ENCODE results near the gene TAS1R2. TPM values are rescaled to one million over a fixed set of nuclear protein-coding genes. Genes with fewer than 3 reads are reported as not detected.

Gene TAS1R2
- total RNA-seq, 2 donors from 2014 or later, result not detected

DNA sequence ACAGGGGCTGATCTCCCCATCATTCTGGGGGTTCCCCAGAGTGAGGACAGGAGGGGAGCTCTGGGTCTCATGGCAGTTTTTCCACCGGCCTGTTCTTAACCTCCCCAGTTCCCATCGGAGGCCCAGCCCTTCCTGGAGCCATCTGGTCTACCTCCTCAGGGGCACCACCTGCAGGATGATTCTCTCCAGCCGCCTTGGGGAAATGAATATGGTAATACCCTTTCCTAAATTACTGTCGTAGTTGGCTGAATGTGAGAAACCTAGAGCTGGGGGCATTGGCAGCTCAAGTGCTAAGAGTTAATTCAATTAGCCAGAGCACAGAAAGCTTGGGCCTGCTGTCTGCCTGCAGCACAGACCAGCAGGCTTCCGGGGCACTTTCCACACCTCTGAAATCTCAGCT lies 64.9 kb downstream of the TAS1R2 start:
- Mint-ChIP-seq H3K4me1 (peaks cover 23% of the 10 kb centered on the region), H3K27ac (peak overlapping the region; percentile 5), H3K27me3 (ENCODE audit: insufficient read depth) (peaks cover 27% of the 10 kb centered on the region), H3K4me3 (no peak overlapping the region), H3K36me3 (ENCODE audit: low read depth) (no peaks in the 10 kb centered on the region), H3K9me3 (peaks cover 11% of the 10 kb centered on the region)
- Histone ChIP-seq H3K27me3 (ENCODE audit: control insufficient read depth, insufficient read depth, low read length, poor library complexity, severe bottlenecking) (no peaks in the 10 kb centered on the region), H3K9me3 (ENCODE audit: control insufficient read depth, low read length) (no peaks in the 10 kb centered on the region), H3K27ac (ENCODE audit: low read depth, low read length) (no peak overlapping the region), H3K36me3 (ENCODE audit: control insufficient read depth, insufficient read depth, low read length) (no peaks in the 10 kb centered on the region), H3K9ac (ENCODE audit: extremely low read depth, low read length, poor library complexity, severe bottlenecking) (no peak overlapping the region), H3K4me1 (ENCODE audit: control insufficient read depth, insufficient read depth, low read length) (peaks cover 11% of the 10 kb centered on the region), H3K4me3 (ENCODE audit: low read length) (no peak overlapping the region)
- 0 to 27% methylated on average over 1 to 5 of the region's 5 CpGs for WGBS, 2 experiments (ENCODE audit: insufficient coverage in 1 of 2, insufficient read length in 1 of 2)
- peak; percentile 92 for DNase-seq
- peak; percentile 82 for TF ChIP-seq CTCF (conservative IDR thresholded peaks at IDR 0.05)

DNA sequence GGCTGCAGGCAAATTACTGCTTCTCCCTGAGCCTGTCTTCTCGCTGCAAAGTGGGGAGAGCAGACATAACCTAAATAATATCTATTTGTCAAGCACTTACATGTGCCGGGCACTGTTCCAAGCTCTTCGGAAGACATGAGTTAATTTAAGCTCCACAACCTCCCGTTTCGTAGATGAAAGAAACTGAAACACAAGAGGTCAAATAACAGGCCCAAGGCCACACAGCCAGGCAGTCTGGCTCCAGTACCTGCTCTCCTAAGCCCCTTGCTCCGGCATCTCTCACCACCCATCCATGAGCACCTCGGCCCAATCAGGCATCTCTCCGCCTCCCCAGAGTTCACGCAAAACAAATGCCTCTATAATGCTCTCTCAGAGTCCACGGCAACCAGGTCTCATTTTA lies 65.4 kb downstream of the TAS1R2 start:
- peaks cover 11% of the 10 kb centered on the region for H3K9me3 Mint-ChIP-seq
- no peak overlapping the region for H3K9ac ChIP-seq (ENCODE audit: extremely low read depth, low read length, poor library complexity, severe bottlenecking)
- H3K4me3 Mint-ChIP-seq, result no peak overlapping the region
- WGBS, 2 experiments (ENCODE audit: insufficient coverage in 1 of 2, insufficient read length in 1 of 2), result 93 to 95% methylated on average over 6 to 10 of the region's 10 CpGs
- H3K4me1 Mint-ChIP-seq, result peaks cover 18% of the 10 kb centered on the region
- no peaks in the 10 kb centered on the region for H3K9me3 ChIP-seq (ENCODE audit: control insufficient read depth, low read length)
- no peak overlapping the region for H3K27ac ChIP-seq (ENCODE audit: low read depth, low read length)
- no peaks in the 10 kb centered on the region for H3K36me3 ChIP-seq (ENCODE audit: control insufficient read depth, insufficient read depth, low read length)
- no peak for DNase-seq
- no peak overlapping the region for H3K4me3 ChIP-seq (ENCODE audit: low read length)
- H3K27me3 Mint-ChIP-seq (ENCODE audit: insufficient read depth), result peaks cover 27% of the 10 kb centered on the region
- no peaks in the 10 kb centered on the region for H3K27me3 ChIP-seq (ENCODE audit: control insufficient read depth, insufficient read depth, low read length, poor library complexity, severe bottlenecking)
- peaks cover 11% of the 10 kb centered on the region for H3K4me1 ChIP-seq (ENCODE audit: control insufficient read depth, insufficient read depth, low read length)
- no peak for TF ChIP-seq CTCF (conservative IDR thresholded peaks at IDR 0.05)
- H3K27ac Mint-ChIP-seq, result peak overlapping the region; percentile 5
- H3K36me3 Mint-ChIP-seq (ENCODE audit: low read depth), result no peaks in the 10 kb centered on the region

DNA sequence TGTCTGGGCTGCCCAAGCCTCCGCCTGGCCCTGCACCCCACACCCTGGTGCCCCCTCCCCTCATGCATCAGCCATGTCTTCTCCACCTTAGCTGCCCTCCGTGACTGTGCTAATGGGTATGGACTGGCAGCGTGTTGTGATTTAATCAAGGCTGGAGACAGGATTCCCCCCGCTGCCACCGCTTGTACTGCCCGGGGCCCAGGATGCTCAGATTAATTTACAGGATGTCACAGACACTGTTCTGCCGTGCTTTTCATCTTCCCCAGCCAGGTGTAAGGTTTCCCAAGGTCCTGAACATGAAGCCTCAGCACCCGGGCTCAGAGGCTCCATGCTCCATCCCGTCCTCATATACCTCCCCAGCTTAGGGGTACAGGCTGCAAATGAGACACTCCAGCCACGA lies 66.3 kb downstream of the TAS1R2 start:
- 93% methylated on average over 7 to 10 of the region's 10 CpGs for WGBS, 2 experiments (ENCODE audit: insufficient coverage in 1 of 2, insufficient read length in 1 of 2)
- no peak for TF ChIP-seq CTCF (conservative IDR thresholded peaks at IDR 0.05)
- H3K36me3 ChIP-seq (ENCODE audit: control insufficient read depth, insufficient read depth, low read length), result no peaks in the 10 kb centered on the region
- H3K27ac ChIP-seq (ENCODE audit: low read depth, low read length), result no peak overlapping the region
- no peaks in the 10 kb centered on the region for H3K9me3 ChIP-seq (ENCODE audit: control insufficient read depth, low read length)
- DNase-seq, result no peak
- Mint-ChIP-seq H3K4me1 (peaks cover 18% of the 10 kb centered on the region), H3K27ac (no peak overlapping the region), H3K27me3 (ENCODE audit: insufficient read depth) (peaks cover 27% of the 10 kb centered on the region), H3K9me3 (peaks cover 11% of the 10 kb centered on the region), H3K4me3 (no peak overlapping the region), H3K36me3 (ENCODE audit: low read depth) (no peaks in the 10 kb centered on the region)
- no peaks in the 10 kb centered on the region for H3K27me3 ChIP-seq (ENCODE audit: control insufficient read depth, insufficient read depth, low read length, poor library complexity, severe bottlenecking)
- H3K4me3 ChIP-seq (ENCODE audit: low read length), result no peak overlapping the region
- H3K9ac ChIP-seq (ENCODE audit: extremely low read depth, low read length, poor library complexity, severe bottlenecking), result no peak overlapping the region
- peaks cover 11% of the 10 kb centered on the region for H3K4me1 ChIP-seq (ENCODE audit: control insufficient read depth, insufficient read depth, low read length)
